Measurements from ENCODE around the gene GLT1D1. TPM values are rescaled to one million over a fixed set of nuclear protein-coding genes. Genes with fewer than 3 reads are reported as not detected.

Gene GLT1D1
- total RNA-seq, 1 donor: under 0.01 TPM

- no peak for DNase-seq (ENCODE audit: low read depth in 2 of 3, low spot score in 2 of 3)
These were observed 55.0 kb downstream of the GLT1D1 start for GRCh38 chr12:128908254-128908653.

- DNase-seq (ENCODE audit: low read depth in 2 of 3, low spot score in 2 of 3): no peak
These were observed 56.4 kb downstream of the GLT1D1 start for GRCh38 chr12:128909653-128910052.

GRCh38 chr12:128910629-128911028 is 57.4 kb downstream of the GLT1D1 start:
- DNase-seq (ENCODE audit: low read depth in 2 of 3, low spot score in 2 of 3): no peak

- no peak for DNase-seq (ENCODE audit: low read depth in 2 of 3, low spot score in 2 of 3)
These were observed 58.6 kb downstream of the GLT1D1 start for GRCh38 chr12:128911861-128912260.

GRCh38 chr12:128914908-128915563 is 61.8 kb downstream of the GLT1D1 start:
- peak in 2 of 3 donors; percentile 65 to 81 for DNase-seq (ENCODE audit: low read depth in 2 of 3, low spot score in 2 of 3)

- no peak for DNase-seq (ENCODE audit: low read depth in 2 of 3, low spot score in 2 of 3)
These were observed 63.1 kb downstream of the GLT1D1 start for GRCh38 chr12:128916425-128916824.

- no peak for DNase-seq (ENCODE audit: low read depth in 2 of 3, low spot score in 2 of 3)
These were observed 65.4 kb downstream of the GLT1D1 start for GRCh38 chr12:128918481-128919260.

GRCh38 chr12:128920468-128920867 is 67.2 kb downstream of the GLT1D1 start:
- DNase-seq (ENCODE audit: low read depth in 2 of 3, low spot score in 2 of 3): peak in 1 of 3 donors; percentile 7

- no peak for DNase-seq (ENCODE audit: low read depth in 2 of 3, low spot score in 2 of 3)
These were observed 75.1 kb downstream of the GLT1D1 start for GRCh38 chr12:128928361-128928760.

GRCh38 chr12:128929057-128929456 is 75.8 kb downstream of the GLT1D1 start:
- DNase-seq (ENCODE audit: low read depth in 2 of 3, low spot score in 2 of 3): no peak

GRCh38 chr12:128930606-128931005 is 77.3 kb downstream of the GLT1D1 start:
- no peak for DNase-seq (ENCODE audit: low read depth in 2 of 3, low spot score in 2 of 3)

GRCh38 chr12:128932521-128932920 is 79.2 kb downstream of the GLT1D1 start:
- no peak for DNase-seq (ENCODE audit: low read depth in 2 of 3, low spot score in 2 of 3)

- no peak for DNase-seq (ENCODE audit: low read depth in 2 of 3, low spot score in 2 of 3)
These were observed 79.8 kb downstream of the GLT1D1 start for GRCh38 chr12:128933039-128933438.

- DNase-seq (ENCODE audit: low read depth in 2 of 3, low spot score in 2 of 3): no peak
These were observed 80.6 kb downstream of the GLT1D1 start for GRCh38 chr12:128933926-128934325.

- DNase-seq (ENCODE audit: low read depth in 2 of 3, low spot score in 2 of 3): no peak
These were observed 85.6 kb downstream of the GLT1D1 start for GRCh38 chr12:128938886-128939285.

GRCh38 chr12:128940090-128940888 is 87.0 kb downstream of the GLT1D1 start:
- DNase-seq (ENCODE audit: low read depth in 2 of 3, low spot score in 2 of 3): no peak

GRCh38 chr12:128940974-128941373 is 87.7 kb downstream of the GLT1D1 start:
- no peak for DNase-seq (ENCODE audit: low read depth in 2 of 3, low spot score in 2 of 3)

GRCh38 chr12:128942960-128943477 is 89.7 kb downstream of the GLT1D1 start:
- DNase-seq (ENCODE audit: low read depth in 2 of 3, low spot score in 2 of 3): no peak

GRCh38 chr12:128944956-128945355 is 91.7 kb downstream of the GLT1D1 start:
- DNase-seq (ENCODE audit: low read depth in 2 of 3, low spot score in 2 of 3): no peak

- DNase-seq (ENCODE audit: low read depth in 2 of 3, low spot score in 2 of 3): no peak
These were observed 93.9 kb downstream of the GLT1D1 start for GRCh38 chr12:128947209-128947608.

GRCh38 chr12:128949086-128949485 is 95.8 kb downstream of the GLT1D1 start:
- DNase-seq (ENCODE audit: low read depth in 2 of 3, low spot score in 2 of 3): no peak
